Lower lobe of right lung (tissue), 2 donors: ENCODE results near the gene NDUFC2. TPM values are rescaled to one million over a fixed set of nuclear protein-coding genes. Genes with fewer than 3 reads are reported as not detected.

Source experiments
- ATAC-seq, 2 donors: fragments of 200-7000 bp; cut with Tn5 transposase; one replicate each; pipeline ENCODE4 v1.9.1; 2020 to 2022; ENCODE audit warnings: mild to moderate bottlenecking in 2 of 2, moderate library complexity in 2 of 2
- DNase-seq: peaks from one replicate; pipeline ENCODE4 v3.0.0-alpha.2; 2020
- H3K27ac ChIP-seq: fragments of 200-600 bp; one replicate; pipeline ENCODE4 v1.8.0; 2022
- H3K27me3 ChIP-seq: fragments of 200-600 bp; one replicate; pipeline ENCODE4 v1.8.0; 2022; ENCODE audit warnings: low read depth
- H3K36me3 ChIP-seq: fragments of 200-600 bp; one replicate; pipeline ENCODE4 v1.8.0; 2022; ENCODE audit warnings: mild to moderate bottlenecking
- H3K4me1 ChIP-seq: fragments of 200-600 bp; one replicate; pipeline ENCODE4 v1.8.0; 2022
- H3K4me3 ChIP-seq: fragments of 200-600 bp; one replicate; pipeline ENCODE4 v1.8.0; 2022; ENCODE audit warnings: mild to moderate bottlenecking
- H3K9me3 ChIP-seq: fragments of 200-600 bp; one replicate; pipeline ENCODE4 v1.8.0; 2022
- CTCF ChIP-seq: fragments of 200-600 bp; IDR thresholded peaks from one replicate; pipeline ENCODE4 v1.8.0; 2022; ENCODE audit warnings: antibody characterized with exemption, mild to moderate bottlenecking
- intact Hi-C: fragments of 100-400 bp; cut with DNase I; formaldehyde crosslinking; loops from one replicate; pipeline ENCODE4 v1.11.0; 2022
- total RNA-seq: library from RNA; stranded (reverse); fragmentation: NEBNext Ultra II Directional; extraction: Animal tissue kit (Norgen Biotek cat#: 25700); gene quantifications from one replicate; pipeline ENCODE4 v1.2.1, GENCODE V29; 2021
- donor health status: DM: no; HTN: yes; CAD: no; lungs with severe emphysema.

The NDUFC2 gene
- total RNA-seq, 1 donor from 2014 or later = 130 TPM

GRCh38 chr11:78022397-78023396, 57.0 kb downstream of the NDUFC2 start, which contains the start of gene KCTD14:
Gene KCTD14 (minus strand): TSS chr11:78023276. CDS start chr11:78023249, 27 bp downstream.
- peak; percentile 6 for TF ChIP-seq CTCF
- Histone ChIP-seq H3K27ac (peak within 1 kb of the TSS; percentile 64), H3K27me3 (no peaks in the 10 kb centered on the region), H3K4me1 (peaks cover 8% of the 10 kb centered on the region), H3K9me3 (no peaks in the 10 kb centered on the region), H3K4me3 (peak within 1 kb of the TSS; percentile 56), H3K36me3 (no peaks in the 10 kb centered on the region)
- intact Hi-C loops = no loop called here
- DNase-seq (peak; percentile 78), ATAC-seq (peak; percentile 93 to 94)

GRCh38 chr11:78021611-78022010, 58.1 kb downstream of the NDUFC2 start:
- H3K36me3 ChIP-seq = peaks cover 2% of the 10 kb centered on the region
- H3K27ac ChIP-seq = no peak overlapping the region
- DNase-seq (no peak), ATAC-seq (peak in 1 of 2 donors; percentile 2)
- TF ChIP-seq CTCF = no peak
- no peaks in the 10 kb centered on the region for H3K27me3 ChIP-seq
- H3K9me3 ChIP-seq = no peaks in the 10 kb centered on the region
- peaks cover 8% of the 10 kb centered on the region for H3K4me1 ChIP-seq
- H3K4me3 ChIP-seq = no peak overlapping the region
- intact Hi-C loops = no loop called here

- Histone ChIP-seq H3K36me3 (peaks cover 8% of the 10 kb centered on the region), H3K4me3 (no peak overlapping the region), H3K27ac (no peak overlapping the region), H3K27me3 (no peaks in the 10 kb centered on the region), H3K4me1 (peaks cover 8% of the 10 kb centered on the region), H3K9me3 (no peaks in the 10 kb centered on the region)
- TF ChIP-seq CTCF = no peak
- ATAC-seq (peak in 1 of 2 donors; percentile 29), DNase-seq (no peak)
- intact Hi-C loops = no loop called here
Measured at GRCh38 chr11:78020246-78020645, 59.4 kb downstream of the NDUFC2 start.

GRCh38 chr11:78019808-78020207, 59.9 kb downstream of the NDUFC2 start:
- Histone ChIP-seq H3K4me3 (no peak overlapping the region), H3K27ac (no peak overlapping the region), H3K9me3 (no peaks in the 10 kb centered on the region), H3K27me3 (no peaks in the 10 kb centered on the region), H3K4me1 (peaks cover 8% of the 10 kb centered on the region), H3K36me3 (peaks cover 8% of the 10 kb centered on the region)
- DNase-seq (no peak), ATAC-seq (no peak)
- intact Hi-C loops = no loop called here
- TF ChIP-seq CTCF = no peak

Other genes with a start within 250 kb of the NDUFC2 start
- gene INTS4, start 85.2 kb downstream of the NDUFC2 start, total RNA-seq = 35.4 TPM
- gene KCTD14, start 56.6 kb downstream of the NDUFC2 start, total RNA-seq = 12.3 TPM
- not detected for gene THRSP, start 16.0 kb downstream of the NDUFC2 start, total RNA-seq
- 32.6 TPM for gene ALG8, start 59.8 kb upstream of the NDUFC2 start, total RNA-seq
- 10.4 TPM for gene KCTD21, start 108.8 kb upstream of the NDUFC2 start, total RNA-seq
- gene USP35, start 109.1 kb upstream of the NDUFC2 start, total RNA-seq = 6.8 TPM